T-helper 1 cell treated with Interleukin-12 subunit alpha and Interleukin-12 subunit beta and Interleukin-4 antibody, amounts not matched to agents 30 ng/mL and 1 ng/mL, for 36 hours (primary cell): ENCODE measurements around the gene SEMA3A. TPM values are rescaled to one million over a fixed set of nuclear protein-coding genes. Genes with fewer than 3 reads are reported as not detected.

Source experiments
- intact Hi-C: fragments of 100-400 bp; cut with micrococcal nuclease; formaldehyde crosslinking; loops from one replicate; pipeline ENCODE4 v1.15.1; 2024
- total RNA-seq: library from RNA; stranded (reverse); gene quantifications from 2 replicates; pipeline ENCODE4 v1.2.3, GENCODE V29; 2022

Gene SEMA3A
- total RNA-seq, 1 donor from 2014 or later, result 0.17 TPM

GRCh38 chr7:84196084-84196503 lies 1.5 kb upstream of the SEMA3A start:
- intact Hi-C loops, result no loop called here

GRCh38 chr7:84195295-84196060 lies 889 bp upstream of the SEMA3A start:
- intact Hi-C loops, result no loop called here

GRCh38 chr7:84193747-84194146 lies 842 bp downstream of the SEMA3A start:
- intact Hi-C loops, result loop anchor here (5.0 kb wide), 1 partner anchor 829 kb away; no protein-coding TSS in a partner anchor

GRCh38 chr7:84191842-84192241 lies 2.7 kb downstream of the SEMA3A start:
- intact Hi-C loops, result loop anchor here (5.0 kb wide), 1 partner anchor 830 kb away; no protein-coding TSS in a partner anchor

GRCh38 chr7:84191261-84191660 lies 3.3 kb downstream of the SEMA3A start:
- intact Hi-C loops, result loop anchor here (5.0 kb wide), 1 partner anchor 831 kb away; no protein-coding TSS in a partner anchor

GRCh38 chr7:84190016-84190705 lies 4.4 kb downstream of the SEMA3A start:
- intact Hi-C loops, result loop anchor here (5.0 kb wide), 1 partner anchor 832 kb away; no protein-coding TSS in a partner anchor

GRCh38 chr7:84188786-84189405 lies 5.7 kb downstream of the SEMA3A start:
- intact Hi-C loops, result loop anchor here (1.0 to 5.0 kb wide), 2 partner anchors 213 to 252 kb away; no protein-coding TSS in a partner anchor

GRCh38 chr7:84187813-84188510 lies 6.6 kb downstream of the SEMA3A start:
- intact Hi-C loops, result loop anchor here (5.0 kb wide), 1 partner anchor 251 kb away; no protein-coding TSS in a partner anchor

GRCh38 chr7:84187087-84187805 lies 7.3 kb downstream of the SEMA3A start:
- intact Hi-C loops, result loop anchor here (5.0 kb wide), 1 partner anchor 250 kb away; no protein-coding TSS in a partner anchor

GRCh38 chr7:84183741-84184140 lies 10.8 kb downstream of the SEMA3A start:
- intact Hi-C loops, result no loop called here

GRCh38 chr7:84182301-84182700 lies 12.3 kb downstream of the SEMA3A start:
- intact Hi-C loops, result no loop called here

- intact Hi-C loops, result no loop called here
These were observed 13.0 kb downstream of the SEMA3A start for GRCh38 chr7:84181628-84182027.

GRCh38 chr7:84177758-84178412 lies 16.7 kb downstream of the SEMA3A start:
- intact Hi-C loops, result no loop called here

GRCh38 chr7:84176716-84177115 lies 17.9 kb downstream of the SEMA3A start:
- intact Hi-C loops, result no loop called here

GRCh38 chr7:84175461-84175860 lies 19.1 kb downstream of the SEMA3A start:
- intact Hi-C loops, result no loop called here

- intact Hi-C loops, result no loop called here
These were observed 23.9 kb downstream of the SEMA3A start for GRCh38 chr7:84170646-84171045.

GRCh38 chr7:84162584-84162983 lies 32.0 kb downstream of the SEMA3A start:
- intact Hi-C loops, result no loop called here

GRCh38 chr7:84162125-84162524 lies 32.5 kb downstream of the SEMA3A start:
- intact Hi-C loops, result no loop called here

GRCh38 chr7:84161398-84161797 lies 33.2 kb downstream of the SEMA3A start:
- intact Hi-C loops, result no loop called here

- intact Hi-C loops, result loop anchor here (1.0 kb wide), 1 partner anchor 30 kb away; no protein-coding TSS in a partner anchor
These were observed 35.2 kb downstream of the SEMA3A start for GRCh38 chr7:84159435-84159834.
